GM04504 (cell line): ENCODE results near the gene SLC36A1.
"Not testable (repeated sequence)": the region's sequence is repeated elsewhere in the genome, so short reads cannot be mapped to it uniquely, and the experiment has no call there.

Experiments
- DNase-seq: peaks from one replicate; pipeline ENCODE4 v3.0.0-alpha.2; 2012; ENCODE audit warnings: low read depth

Gene SLC36A1

GRCh38 chr5:151447174-151448037 is at the start of gene SLC36A1:
Gene SLC36A1, plus strand, starts transcription at chr5:151447603. Its CDS starts 11,190 bp downstream, at chr5:151458793.
- peak; percentile 68 for DNase-seq

GRCh38 chr5:151405334-151406160 is 41.9 kb upstream of the SLC36A1 start:
- DNase-seq: no peak

- no peak for DNase-seq
Observed at GRCh38 chr5:151406322-151406947, 41.0 kb upstream of the SLC36A1 start.

GRCh38 chr5:151408591-151409230 is 38.7 kb upstream of the SLC36A1 start:
- DNase-seq: no peak

- DNase-seq: no peak
Observed at GRCh38 chr5:151413800-151414199, 33.6 kb upstream of the SLC36A1 start.

GRCh38 chr5:151414536-151414935 is 32.9 kb upstream of the SLC36A1 start:
- no peak for DNase-seq

GRCh38 chr5:151417712-151418111 is 29.7 kb upstream of the SLC36A1 start:
- no peak for DNase-seq

GRCh38 chr5:151420127-151420526 is 27.3 kb upstream of the SLC36A1 start:
- DNase-seq: no peak

- no peak for DNase-seq
Observed at GRCh38 chr5:151424892-151425523, 22.4 kb upstream of the SLC36A1 start.

- DNase-seq: not testable (repeated sequence)
Observed at GRCh38 chr5:151426347-151426746, 21.1 kb upstream of the SLC36A1 start.

- no peak for DNase-seq
Observed at GRCh38 chr5:151427258-151427657, 20.1 kb upstream of the SLC36A1 start.

GRCh38 chr5:151430731-151431130 is 16.7 kb upstream of the SLC36A1 start:
- no peak for DNase-seq

- DNase-seq: no peak
Observed at GRCh38 chr5:151431666-151432065, 15.7 kb upstream of the SLC36A1 start.

GRCh38 chr5:151432210-151432609 is 15.2 kb upstream of the SLC36A1 start:
- no peak for DNase-seq

GRCh38 chr5:151434570-151435237 is 12.7 kb upstream of the SLC36A1 start:
- no peak for DNase-seq

- no peak for DNase-seq
Observed at GRCh38 chr5:151448038-151448985, 909 bp downstream of the SLC36A1 start.

- DNase-seq: no peak
Observed at GRCh38 chr5:151449297-151449696, 1.9 kb downstream of the SLC36A1 start.

GRCh38 chr5:151449839-151450238 is 2.4 kb downstream of the SLC36A1 start:
- DNase-seq: no peak

GRCh38 chr5:151450605-151451004 is 3.2 kb downstream of the SLC36A1 start:
- DNase-seq: no peak
